ENCODE results near the gene DPP10.

Gene DPP10

DNA sequence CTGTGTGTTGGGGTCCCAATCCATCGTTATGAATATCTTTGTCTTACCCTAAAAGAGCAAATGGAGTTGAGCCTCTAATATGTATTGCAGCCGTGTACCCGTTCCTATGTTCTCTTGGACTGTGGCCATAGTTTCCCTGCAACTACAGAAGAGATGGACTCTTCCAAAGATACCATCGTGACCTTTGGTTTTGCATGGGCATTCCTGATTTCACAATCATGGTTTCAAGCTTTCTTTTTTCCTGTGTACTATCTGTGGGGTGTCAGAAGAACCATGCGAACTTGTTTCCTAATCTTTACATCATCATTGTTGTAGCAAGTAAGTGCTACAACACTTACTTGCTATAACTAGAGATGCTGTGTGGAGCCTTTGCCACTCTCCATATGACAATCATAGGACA lies 1295.7 kb downstream of the DPP10 start:
- Histone ChIP-seq H3K4me1 (ENCODE audit: control insufficient read depth, insufficient read depth, low read length) (no peaks in the 10 kb centered on the region), H3K4me3 (ENCODE audit: low read length in 2 of 2) (no peak overlapping the region), H3K36me3 (ENCODE audit: control insufficient read depth in 2 of 2, insufficient read depth in 2 of 2, low read length in 2 of 2) (no peaks in the 10 kb centered on the region), H3K9me3 (ENCODE audit: control insufficient read depth in 2 of 2, low read length in 2 of 2) (peaks cover 0 to 2% of the 10 kb centered on the region in 2 donors), H3K27ac (ENCODE audit: low read length) (no peak overlapping the region), H3K27me3 (ENCODE audit: control insufficient read depth in 1 of 2, insufficient read depth in 2 of 2, low read length in 2 of 2) (no peaks in the 10 kb centered on the region), H3K9ac (ENCODE audit: low read length in 2 of 2) (no peak overlapping the region)

DNA sequence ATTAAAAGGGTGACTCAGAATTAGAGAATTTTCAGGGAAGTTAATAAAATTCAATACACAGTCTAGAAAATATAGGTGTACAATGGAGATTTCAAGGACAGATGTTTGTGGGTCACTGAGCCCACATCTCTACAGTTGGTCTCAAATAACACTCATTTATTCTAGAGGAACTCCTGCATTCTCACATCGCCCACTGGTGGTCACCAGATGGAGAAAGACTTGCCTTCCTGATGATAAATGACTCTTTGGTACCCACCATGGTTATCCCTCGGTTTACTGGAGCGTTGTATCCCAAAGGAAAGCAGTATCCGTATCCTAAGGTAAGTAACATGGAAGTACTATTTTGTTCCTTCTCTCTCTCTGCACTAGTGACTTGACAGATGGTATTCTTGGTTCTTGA lies 1297.1 kb downstream of the DPP10 start:
- Histone ChIP-seq H3K9ac (ENCODE audit: low read length in 2 of 2) (no peak overlapping the region), H3K4me3 (ENCODE audit: low read length in 2 of 2) (no peak overlapping the region), H3K36me3 (ENCODE audit: control insufficient read depth in 2 of 2, insufficient read depth in 2 of 2, low read length in 2 of 2) (no peaks in the 10 kb centered on the region), H3K4me1 (ENCODE audit: control insufficient read depth, insufficient read depth, low read length) (no peaks in the 10 kb centered on the region), H3K9me3 (ENCODE audit: control insufficient read depth in 2 of 2, low read length in 2 of 2) (no peaks in the 10 kb centered on the region), H3K27me3 (ENCODE audit: control insufficient read depth in 1 of 2, insufficient read depth in 2 of 2, low read length in 2 of 2) (no peaks in the 10 kb centered on the region), H3K27ac (ENCODE audit: low read length) (no peak overlapping the region)

DNA sequence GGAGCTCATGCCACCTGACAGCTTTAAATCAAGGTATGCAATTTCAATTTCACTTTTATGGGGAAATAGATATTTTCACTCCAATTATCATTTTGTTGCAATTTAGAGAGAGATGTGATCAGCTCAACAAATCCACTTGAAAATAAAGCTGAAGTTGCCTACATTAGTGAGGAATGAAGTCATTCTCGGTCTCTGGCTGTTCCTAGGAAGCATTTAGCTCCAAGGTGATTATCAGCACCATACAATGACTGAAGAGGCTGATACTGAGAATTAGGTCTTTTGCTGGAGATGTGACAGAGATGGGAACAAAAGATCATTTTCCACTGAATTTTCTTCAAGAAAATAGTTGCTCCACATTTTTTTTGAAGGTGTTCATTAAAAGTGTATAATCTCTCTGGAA lies 1303.7 kb downstream of the DPP10 start:
- Histone ChIP-seq H3K27ac (ENCODE audit: low read length) (no peak overlapping the region), H3K9ac (ENCODE audit: low read length in 2 of 2) (no peak overlapping the region), H3K4me1 (ENCODE audit: control insufficient read depth, insufficient read depth, low read length) (no peaks in the 10 kb centered on the region), H3K9me3 (ENCODE audit: control insufficient read depth in 2 of 2, low read length in 2 of 2) (peaks cover 0 to 2% of the 10 kb centered on the region in 2 donors), H3K36me3 (ENCODE audit: control insufficient read depth in 2 of 2, insufficient read depth in 2 of 2, low read length in 2 of 2) (no peaks in the 10 kb centered on the region), H3K27me3 (ENCODE audit: control insufficient read depth in 1 of 2, insufficient read depth in 2 of 2, low read length in 2 of 2) (no peaks in the 10 kb centered on the region), H3K4me3 (ENCODE audit: low read length in 2 of 2) (no peak overlapping the region)

DNA sequence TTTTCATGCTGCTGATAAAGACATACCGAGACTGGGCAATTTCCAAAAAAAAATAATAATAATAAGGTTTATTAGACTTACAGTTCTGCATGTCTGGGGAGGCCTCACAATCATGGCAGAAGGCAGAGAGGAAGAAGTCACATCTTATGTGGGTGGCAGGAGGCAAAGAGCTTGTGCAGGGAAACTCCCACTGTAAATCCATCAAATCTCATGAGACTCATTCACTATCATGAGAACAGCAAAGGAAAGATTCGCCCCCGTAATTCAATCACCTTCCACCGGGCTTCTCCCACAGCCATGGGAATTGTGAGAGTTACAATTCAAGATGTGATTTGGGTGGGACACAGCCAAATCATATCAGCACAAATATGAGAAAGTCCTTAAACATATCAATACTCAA lies 1314.8 kb downstream of the DPP10 start:
- no peak overlapping the region for H3K9ac ChIP-seq (ENCODE audit: low read length in 2 of 2)
- no peaks in the 10 kb centered on the region for H3K27me3 ChIP-seq (ENCODE audit: control insufficient read depth in 1 of 2, insufficient read depth in 2 of 2, low read length in 2 of 2)
- H3K4me1 ChIP-seq (ENCODE audit: control insufficient read depth, insufficient read depth, low read length) = no peaks in the 10 kb centered on the region
- H3K4me3 ChIP-seq (ENCODE audit: low read length in 2 of 2) = no peak overlapping the region
- no peak overlapping the region for H3K27ac ChIP-seq (ENCODE audit: low read length)
- H3K9me3 ChIP-seq (ENCODE audit: control insufficient read depth in 2 of 2, low read length in 2 of 2) = no peaks in the 10 kb centered on the region
- no peaks in the 10 kb centered on the region for H3K36me3 ChIP-seq (ENCODE audit: control insufficient read depth in 2 of 2, insufficient read depth in 2 of 2, low read length in 2 of 2)

DNA sequence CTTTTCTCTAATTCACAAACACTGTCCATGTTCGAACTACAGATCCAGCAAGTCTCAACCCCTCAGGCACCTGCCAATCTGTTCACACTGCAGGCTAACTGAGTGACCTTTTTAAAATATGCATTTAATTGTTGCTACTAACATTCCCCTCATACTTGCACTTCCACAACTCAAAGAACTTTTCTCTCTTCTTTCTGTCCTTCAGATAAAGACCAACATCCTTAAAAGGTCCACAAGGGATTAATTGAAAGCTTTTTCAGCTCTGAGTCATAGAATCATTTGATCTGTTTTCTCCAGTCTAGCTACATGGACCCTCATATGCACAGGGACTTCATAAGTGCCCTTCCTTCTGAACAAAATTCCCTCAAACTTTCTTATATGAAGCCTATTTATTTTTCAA lies 1321.2 kb downstream of the DPP10 start:
- H3K4me1 ChIP-seq (ENCODE audit: control insufficient read depth, insufficient read depth, low read length) = no peaks in the 10 kb centered on the region
- no peak overlapping the region for H3K4me3 ChIP-seq (ENCODE audit: low read length in 2 of 2)
- H3K9ac ChIP-seq (ENCODE audit: low read length in 2 of 2) = no peak overlapping the region
- no peaks in the 10 kb centered on the region for H3K36me3 ChIP-seq (ENCODE audit: control insufficient read depth in 2 of 2, insufficient read depth in 2 of 2, low read length in 2 of 2)
- no peaks in the 10 kb centered on the region for H3K27me3 ChIP-seq (ENCODE audit: control insufficient read depth in 1 of 2, insufficient read depth in 2 of 2, low read length in 2 of 2)
- H3K9me3 ChIP-seq (ENCODE audit: control insufficient read depth in 2 of 2, low read length in 2 of 2) = peaks cover 0 to 3% of the 10 kb centered on the region in 2 donors
- no peak overlapping the region for H3K27ac ChIP-seq (ENCODE audit: low read length)

DNA sequence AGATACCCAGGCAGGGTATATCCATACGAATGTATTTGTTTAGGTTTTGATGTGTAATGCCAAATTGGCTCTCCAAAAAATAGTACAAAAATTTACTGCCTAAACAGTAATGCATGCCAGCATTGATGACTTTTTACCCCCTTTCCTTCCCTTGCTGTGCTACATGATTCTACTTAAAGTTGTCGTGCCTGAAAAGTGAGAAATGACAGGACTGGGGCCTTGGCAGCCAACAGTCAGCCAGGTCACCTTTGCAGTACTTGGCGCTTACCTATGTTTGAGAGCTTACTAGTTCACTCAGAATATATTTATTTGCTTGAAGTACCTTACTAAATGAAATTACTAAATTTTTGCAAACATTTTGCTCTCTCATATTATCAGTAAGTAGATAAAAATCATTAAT lies 1329.1 kb downstream of the DPP10 start:
- Histone ChIP-seq H3K4me1 (ENCODE audit: control insufficient read depth, insufficient read depth, low read length) (no peaks in the 10 kb centered on the region), H3K36me3 (ENCODE audit: control insufficient read depth in 2 of 2, insufficient read depth in 2 of 2, low read length in 2 of 2) (no peaks in the 10 kb centered on the region), H3K4me3 (ENCODE audit: low read length in 2 of 2) (no peak overlapping the region), H3K9ac (ENCODE audit: low read length in 2 of 2) (no peak overlapping the region), H3K27me3 (ENCODE audit: control insufficient read depth in 1 of 2, insufficient read depth in 2 of 2, low read length in 2 of 2) (no peaks in the 10 kb centered on the region), H3K9me3 (ENCODE audit: control insufficient read depth in 2 of 2, low read length in 2 of 2) (peaks cover 0 to 3% of the 10 kb centered on the region in 2 donors), H3K27ac (ENCODE audit: low read length) (no peak overlapping the region)

DNA sequence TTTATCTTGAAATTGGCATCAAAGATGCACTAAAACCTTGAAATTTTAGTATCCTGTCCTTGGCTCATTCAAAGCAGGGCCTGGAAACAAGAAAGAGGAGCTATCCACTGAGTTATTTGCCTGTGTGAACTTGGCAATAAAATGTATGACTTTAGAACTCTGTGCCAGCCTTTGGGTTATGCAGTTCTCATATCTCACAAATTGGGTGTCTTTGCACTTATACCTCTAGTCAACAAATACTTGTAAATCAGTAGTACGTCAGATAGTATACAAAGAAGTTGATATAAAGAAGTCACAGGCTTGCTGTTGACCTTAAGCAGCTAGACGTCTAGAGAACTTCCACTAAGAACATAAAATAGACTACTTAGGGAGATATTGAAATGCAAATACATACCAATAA lies 1331.9 kb downstream of the DPP10 start:
- Histone ChIP-seq H3K9ac (ENCODE audit: low read length in 2 of 2) (no peak overlapping the region), H3K4me1 (ENCODE audit: control insufficient read depth, insufficient read depth, low read length) (no peaks in the 10 kb centered on the region), H3K4me3 (ENCODE audit: low read length in 2 of 2) (no peak overlapping the region), H3K27me3 (ENCODE audit: control insufficient read depth in 1 of 2, insufficient read depth in 2 of 2, low read length in 2 of 2) (no peaks in the 10 kb centered on the region), H3K9me3 (ENCODE audit: control insufficient read depth in 2 of 2, low read length in 2 of 2) (no peaks in the 10 kb centered on the region), H3K36me3 (ENCODE audit: control insufficient read depth in 2 of 2, insufficient read depth in 2 of 2, low read length in 2 of 2) (no peaks in the 10 kb centered on the region), H3K27ac (ENCODE audit: low read length) (no peak overlapping the region)

DNA sequence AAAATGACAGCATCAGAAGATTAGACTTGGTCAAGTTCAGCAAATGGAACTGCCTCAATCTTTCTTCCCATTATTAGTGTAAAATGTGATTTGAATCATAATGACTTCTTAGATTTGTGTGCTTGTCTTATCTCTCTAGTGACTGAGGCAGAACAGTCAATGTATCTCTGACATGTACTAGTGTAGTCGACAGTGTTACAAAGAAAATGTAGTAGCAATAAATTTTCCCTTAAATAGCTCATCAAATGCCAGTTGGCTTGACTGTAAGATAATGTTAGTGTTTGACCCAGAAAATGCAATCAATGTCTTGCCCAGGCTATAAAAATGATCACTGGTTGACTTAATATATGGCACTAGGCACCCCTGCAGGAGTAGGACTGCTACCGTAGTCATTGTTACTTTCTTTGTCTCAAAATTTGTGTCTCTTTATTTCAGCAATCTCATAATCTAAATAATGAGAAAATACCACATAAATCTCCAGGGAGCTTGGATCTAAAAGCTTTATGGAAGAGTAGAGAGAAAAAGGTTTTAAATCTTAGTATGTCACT lies 1336.7 kb downstream of the DPP10 start:
- H3K4me1 ChIP-seq (ENCODE audit: control insufficient read depth, insufficient read depth, low read length) = no peaks in the 10 kb centered on the region
- no peaks in the 10 kb centered on the region for H3K27me3 ChIP-seq (ENCODE audit: control insufficient read depth in 1 of 2, insufficient read depth in 2 of 2, low read length in 2 of 2)
- H3K9ac ChIP-seq (ENCODE audit: low read length in 2 of 2) = no peak overlapping the region
- H3K4me3 ChIP-seq (ENCODE audit: low read length in 2 of 2) = no peak overlapping the region
- no peak overlapping the region for H3K27ac ChIP-seq (ENCODE audit: low read length)
- no peaks in the 10 kb centered on the region for H3K36me3 ChIP-seq (ENCODE audit: control insufficient read depth in 2 of 2, insufficient read depth in 2 of 2, low read length in 2 of 2)
- H3K9me3 ChIP-seq (ENCODE audit: control insufficient read depth in 2 of 2, low read length in 2 of 2) = no peaks in the 10 kb centered on the region

DNA sequence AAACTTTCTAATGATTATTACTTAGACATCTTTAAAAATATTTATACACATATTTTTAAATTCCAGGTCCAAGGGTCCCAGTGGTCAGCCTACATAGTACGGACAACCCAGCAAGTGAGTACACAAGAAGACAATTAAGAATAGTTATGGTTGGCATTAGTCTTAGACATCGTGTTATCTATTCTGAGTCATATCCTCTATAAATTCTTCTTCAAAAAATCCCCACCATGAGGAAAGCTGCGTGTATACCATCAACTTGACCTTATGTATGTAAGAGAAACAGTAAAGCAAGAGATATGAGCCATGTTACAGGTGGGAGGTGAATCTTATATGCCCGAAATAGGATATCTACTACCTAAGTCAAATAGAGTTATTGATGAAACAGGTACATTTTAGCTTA lies 1339.8 kb downstream of the DPP10 start:
- H3K4me3 ChIP-seq (ENCODE audit: low read length in 2 of 2) = no peak overlapping the region
- no peak overlapping the region for H3K9ac ChIP-seq (ENCODE audit: low read length in 2 of 2)
- no peaks in the 10 kb centered on the region for H3K4me1 ChIP-seq (ENCODE audit: control insufficient read depth, insufficient read depth, low read length)
- no peaks in the 10 kb centered on the region for H3K36me3 ChIP-seq (ENCODE audit: control insufficient read depth in 2 of 2, insufficient read depth in 2 of 2, low read length in 2 of 2)
- H3K27me3 ChIP-seq (ENCODE audit: control insufficient read depth in 1 of 2, insufficient read depth in 2 of 2, low read length in 2 of 2) = no peaks in the 10 kb centered on the region
- H3K9me3 ChIP-seq (ENCODE audit: control insufficient read depth in 2 of 2, low read length in 2 of 2) = no peaks in the 10 kb centered on the region
- no peak overlapping the region for H3K27ac ChIP-seq (ENCODE audit: low read length)

DNA sequence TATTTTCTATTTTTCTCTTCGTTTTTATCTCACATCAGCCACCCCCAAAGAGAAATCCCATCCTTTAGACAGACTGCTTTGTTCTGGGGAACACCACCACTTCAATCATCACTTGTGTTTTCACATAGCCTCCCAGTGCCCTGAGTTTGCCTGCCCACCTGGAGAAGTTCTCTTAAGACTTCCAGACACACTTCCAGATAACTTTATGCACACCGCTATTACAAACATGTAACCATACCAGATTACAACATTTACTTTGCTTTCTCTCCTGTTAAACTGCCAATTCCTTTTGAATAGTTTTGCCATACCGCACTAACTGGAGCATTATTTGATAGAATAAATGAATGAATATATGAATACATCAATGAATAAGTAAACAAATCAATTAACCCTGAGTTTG lies 1353.6 kb downstream of the DPP10 start:
- Histone ChIP-seq H3K36me3 (ENCODE audit: control insufficient read depth in 2 of 2, insufficient read depth in 2 of 2, low read length in 2 of 2) (no peaks in the 10 kb centered on the region), H3K9ac (ENCODE audit: low read length in 2 of 2) (no peak overlapping the region), H3K9me3 (ENCODE audit: control insufficient read depth in 2 of 2, low read length in 2 of 2) (no peaks in the 10 kb centered on the region), H3K27me3 (ENCODE audit: control insufficient read depth in 1 of 2, insufficient read depth in 2 of 2, low read length in 2 of 2) (no peaks in the 10 kb centered on the region), H3K27ac (ENCODE audit: low read length) (no peak overlapping the region), H3K4me3 (ENCODE audit: low read length in 2 of 2) (no peak overlapping the region), H3K4me1 (ENCODE audit: control insufficient read depth, insufficient read depth, low read length) (no peaks in the 10 kb centered on the region)

DNA sequence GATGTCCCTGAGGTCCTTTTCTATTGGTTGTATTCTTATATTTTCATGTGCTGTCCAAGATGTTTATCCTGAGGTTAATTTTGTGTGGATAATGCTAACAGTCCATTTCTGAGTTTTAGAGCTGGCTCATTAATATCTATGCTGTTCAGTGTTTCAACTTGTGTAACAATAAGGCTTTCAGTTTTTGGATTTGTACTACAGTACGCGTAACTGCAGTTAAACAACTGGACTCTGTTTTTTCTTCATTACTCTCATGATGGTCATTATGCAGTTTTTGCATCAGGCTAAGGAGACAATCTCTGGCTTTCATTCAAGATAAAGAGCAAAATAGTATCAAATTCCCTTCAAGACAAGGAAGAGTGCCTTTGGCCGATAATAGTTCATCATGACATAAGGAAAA lies 1364.8 kb downstream of the DPP10 start:
- no peak overlapping the region for H3K9ac ChIP-seq (ENCODE audit: low read length in 2 of 2)
- no peak overlapping the region for H3K27ac ChIP-seq (ENCODE audit: low read length)
- H3K36me3 ChIP-seq (ENCODE audit: control insufficient read depth in 2 of 2, insufficient read depth in 2 of 2, low read length in 2 of 2) = no peaks in the 10 kb centered on the region
- no peak overlapping the region for H3K4me3 ChIP-seq (ENCODE audit: low read length in 2 of 2)
- H3K4me1 ChIP-seq (ENCODE audit: control insufficient read depth, insufficient read depth, low read length) = no peaks in the 10 kb centered on the region
- H3K9me3 ChIP-seq (ENCODE audit: control insufficient read depth in 2 of 2, low read length in 2 of 2) = no peaks in the 10 kb centered on the region
- no peaks in the 10 kb centered on the region for H3K27me3 ChIP-seq (ENCODE audit: control insufficient read depth in 1 of 2, insufficient read depth in 2 of 2, low read length in 2 of 2)
